K562 (cell line): ENCODE measurements around the gene ZNF792. TPM values are rescaled to one million over a fixed set of nuclear protein-coding genes. Genes with fewer than 3 reads are reported as not detected.

Source experiments
- BHLHE40 ChIP-seq: IDR thresholded peaks from 2 replicates; pipeline ENCODE4 v1.6.1; 2011; ENCODE audit warnings: low read length, improper control_type of control experiment
- CREM ChIP-seq: IDR thresholded peaks from 2 replicates; pipeline ENCODE4 v1.6.1; 2014; ENCODE audit warnings: antibody characterized with exemption, low read depth
- HDAC8 ChIP-seq: fragments of 450-650 bp; IDR thresholded peaks from 2 replicates; pipeline ENCODE4 v1.6.1; 2016; ENCODE audit warnings: mild to moderate bottlenecking, missing genetic modification characterization, moderate library complexity, missing compliant biosample characterization
- YY1 ChIP-seq, 3 experiments: IDR thresholded peaks; 2 replicates each; pipeline ENCODE4 v1.6.1; 2011; ENCODE audit warnings: low read length in 2 of 3, mild to moderate bottlenecking in 2 of 3, moderate library complexity in 2 of 3, borderline replicate concordance in 1 of 3, control low read depth in 1 of 3, low read depth in 1 of 3; ENCODE audit not compliant: insufficient read depth in 3 of 3, insufficient replicate concordance in 2 of 3, control insufficient read depth in 1 of 3, insufficient read length in 1 of 3; ENCODE audit errors: extremely low read depth in 1 of 3
- ZEB2 ChIP-seq: fragments of 450-650 bp; IDR thresholded peaks from 2 replicates; pipeline ENCODE4 v1.6.1; 2016
- ZNF184 ChIP-seq: sonication (generic); formaldehyde crosslinking; IDR thresholded peaks from 2 replicates; pipeline ENCODE4 v1.5.0; 2020; ENCODE audit warnings: missing genetic modification reagents
- ZNF589 ChIP-seq: fragments of 200-800 bp; sonication (Bioruptor generic); IDR thresholded peaks from 2 replicates; pipeline ENCODE4 v1.6.1; 2016; ENCODE audit warnings: low read depth, missing genetic modification characterization, missing compliant biosample characterization
- polyA plus RNA-seq, 8 experiments: library from polyadenylated mRNA; depleted of rRNA in 4 of 8; stranded (reverse) in 5 of 8; unstranded in 3 of 8; fragments of >200 nt; fragmentation: Nextera tagmentation in 2 of 8; fragmentation: Illumina TruSeq in 1 of 8; extraction: Ambion mirVana in 2 of 8; extraction: Trizol in 1 of 8; gene quantifications; 2 replicates each; pipeline versions ENCODE4 v1.2.1 to v1.2.3, GENCODE V29; 2011 to 2014; ENCODE audit warnings: inconsistent platforms in 1 of 8, missing spikeins in 1 of 8
- total RNA-seq, 7 experiments: library from RNA; depleted of rRNA in 6 of 7; stranded (reverse); fragments of >200 nt in 6 of 7; fragmentation: Illumina TruSeq in 2 of 7; extraction: Trizol in 2 of 7; gene quantifications; 2 replicates each; pipeline versions ENCODE4 v1.2.1 to v1.2.3, GENCODE V29; 2011 to 2021; ENCODE audit warnings: low replicate concordance in 1 of 7
- TF ChIP-seq, protein P1 (sequence below): fragments of 200-600 bp; sonication (generic); IDR thresholded peaks from one replicate; pipeline ENCODE4 v1.6.1; 2012; ENCODE audit warnings: mild to moderate bottlenecking, low read depth, low read length, inconsistent platforms
- TF ChIP-seq, protein P2 (sequence below): sonication (generic); IDR thresholded peaks from 2 replicates; pipeline ENCODE4 v1.6.1; 2016
- TF ChIP-seq, protein P3 (sequence below), 2 experiments: IDR thresholded peaks in 1 of 2; conservative IDR thresholded peaks in 1 of 2; 2 replicates each; pipeline ENCODE4 v1.6.1; 2016; ENCODE audit warnings: low read depth in 2 of 2, mild to moderate bottlenecking in 1 of 2, missing compliant biosample characterization in 1 of 2, missing genetic modification characterization in 1 of 2, moderate library complexity in 1 of 2

The ZNF792 gene
- total and polyA plus RNA-seq, 9 of the 15 experiments (the other 6 are each of a cell fraction or from before 2014, with no cell fraction given): 3.3 to 16.5 (median 10.4) TPM

DNA sequence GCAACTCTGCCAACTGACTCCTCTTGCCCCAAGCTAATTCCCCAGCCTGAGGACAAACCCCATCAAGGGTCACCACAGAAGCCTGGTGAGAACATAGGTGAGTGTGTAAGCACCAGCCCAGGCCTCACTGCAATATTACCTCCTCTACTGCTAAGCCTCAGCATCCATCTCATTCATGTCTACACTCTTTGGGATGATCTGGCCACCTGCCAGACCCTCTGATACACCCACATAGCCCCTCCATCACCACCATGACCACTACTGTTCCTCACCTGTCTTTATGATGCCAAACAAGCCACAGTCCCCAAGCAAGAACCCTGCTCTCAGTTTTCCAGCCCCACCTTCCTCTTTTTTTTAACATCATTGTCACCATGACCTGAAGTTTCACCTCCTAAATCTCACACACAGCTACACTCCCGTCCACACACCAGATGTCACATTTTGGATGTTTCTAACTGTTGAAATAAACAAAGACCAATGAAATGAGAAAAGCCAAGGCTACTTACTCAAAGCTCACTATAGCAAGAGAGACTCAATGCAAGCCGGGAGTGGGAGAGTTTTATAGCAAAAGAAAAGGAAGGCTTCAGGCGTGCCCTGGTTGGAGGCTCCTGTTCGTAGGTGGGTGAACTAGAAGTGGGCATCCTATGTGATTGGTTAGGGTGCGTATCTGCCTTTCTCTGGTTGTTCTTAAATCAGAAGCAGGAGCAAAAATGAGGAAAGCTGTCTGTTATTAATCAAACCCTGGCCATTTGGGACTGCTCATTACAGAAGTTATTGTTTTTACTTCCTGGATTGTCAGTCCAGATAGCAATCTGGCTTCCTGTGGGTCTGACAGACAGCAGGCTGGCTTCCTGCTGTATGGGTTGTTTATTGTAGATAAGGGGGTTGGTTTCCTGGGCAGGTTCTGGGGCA, 2.0 kb downstream of the ZNF792 start (continued):
- TF ChIP-seq, protein P1, sequence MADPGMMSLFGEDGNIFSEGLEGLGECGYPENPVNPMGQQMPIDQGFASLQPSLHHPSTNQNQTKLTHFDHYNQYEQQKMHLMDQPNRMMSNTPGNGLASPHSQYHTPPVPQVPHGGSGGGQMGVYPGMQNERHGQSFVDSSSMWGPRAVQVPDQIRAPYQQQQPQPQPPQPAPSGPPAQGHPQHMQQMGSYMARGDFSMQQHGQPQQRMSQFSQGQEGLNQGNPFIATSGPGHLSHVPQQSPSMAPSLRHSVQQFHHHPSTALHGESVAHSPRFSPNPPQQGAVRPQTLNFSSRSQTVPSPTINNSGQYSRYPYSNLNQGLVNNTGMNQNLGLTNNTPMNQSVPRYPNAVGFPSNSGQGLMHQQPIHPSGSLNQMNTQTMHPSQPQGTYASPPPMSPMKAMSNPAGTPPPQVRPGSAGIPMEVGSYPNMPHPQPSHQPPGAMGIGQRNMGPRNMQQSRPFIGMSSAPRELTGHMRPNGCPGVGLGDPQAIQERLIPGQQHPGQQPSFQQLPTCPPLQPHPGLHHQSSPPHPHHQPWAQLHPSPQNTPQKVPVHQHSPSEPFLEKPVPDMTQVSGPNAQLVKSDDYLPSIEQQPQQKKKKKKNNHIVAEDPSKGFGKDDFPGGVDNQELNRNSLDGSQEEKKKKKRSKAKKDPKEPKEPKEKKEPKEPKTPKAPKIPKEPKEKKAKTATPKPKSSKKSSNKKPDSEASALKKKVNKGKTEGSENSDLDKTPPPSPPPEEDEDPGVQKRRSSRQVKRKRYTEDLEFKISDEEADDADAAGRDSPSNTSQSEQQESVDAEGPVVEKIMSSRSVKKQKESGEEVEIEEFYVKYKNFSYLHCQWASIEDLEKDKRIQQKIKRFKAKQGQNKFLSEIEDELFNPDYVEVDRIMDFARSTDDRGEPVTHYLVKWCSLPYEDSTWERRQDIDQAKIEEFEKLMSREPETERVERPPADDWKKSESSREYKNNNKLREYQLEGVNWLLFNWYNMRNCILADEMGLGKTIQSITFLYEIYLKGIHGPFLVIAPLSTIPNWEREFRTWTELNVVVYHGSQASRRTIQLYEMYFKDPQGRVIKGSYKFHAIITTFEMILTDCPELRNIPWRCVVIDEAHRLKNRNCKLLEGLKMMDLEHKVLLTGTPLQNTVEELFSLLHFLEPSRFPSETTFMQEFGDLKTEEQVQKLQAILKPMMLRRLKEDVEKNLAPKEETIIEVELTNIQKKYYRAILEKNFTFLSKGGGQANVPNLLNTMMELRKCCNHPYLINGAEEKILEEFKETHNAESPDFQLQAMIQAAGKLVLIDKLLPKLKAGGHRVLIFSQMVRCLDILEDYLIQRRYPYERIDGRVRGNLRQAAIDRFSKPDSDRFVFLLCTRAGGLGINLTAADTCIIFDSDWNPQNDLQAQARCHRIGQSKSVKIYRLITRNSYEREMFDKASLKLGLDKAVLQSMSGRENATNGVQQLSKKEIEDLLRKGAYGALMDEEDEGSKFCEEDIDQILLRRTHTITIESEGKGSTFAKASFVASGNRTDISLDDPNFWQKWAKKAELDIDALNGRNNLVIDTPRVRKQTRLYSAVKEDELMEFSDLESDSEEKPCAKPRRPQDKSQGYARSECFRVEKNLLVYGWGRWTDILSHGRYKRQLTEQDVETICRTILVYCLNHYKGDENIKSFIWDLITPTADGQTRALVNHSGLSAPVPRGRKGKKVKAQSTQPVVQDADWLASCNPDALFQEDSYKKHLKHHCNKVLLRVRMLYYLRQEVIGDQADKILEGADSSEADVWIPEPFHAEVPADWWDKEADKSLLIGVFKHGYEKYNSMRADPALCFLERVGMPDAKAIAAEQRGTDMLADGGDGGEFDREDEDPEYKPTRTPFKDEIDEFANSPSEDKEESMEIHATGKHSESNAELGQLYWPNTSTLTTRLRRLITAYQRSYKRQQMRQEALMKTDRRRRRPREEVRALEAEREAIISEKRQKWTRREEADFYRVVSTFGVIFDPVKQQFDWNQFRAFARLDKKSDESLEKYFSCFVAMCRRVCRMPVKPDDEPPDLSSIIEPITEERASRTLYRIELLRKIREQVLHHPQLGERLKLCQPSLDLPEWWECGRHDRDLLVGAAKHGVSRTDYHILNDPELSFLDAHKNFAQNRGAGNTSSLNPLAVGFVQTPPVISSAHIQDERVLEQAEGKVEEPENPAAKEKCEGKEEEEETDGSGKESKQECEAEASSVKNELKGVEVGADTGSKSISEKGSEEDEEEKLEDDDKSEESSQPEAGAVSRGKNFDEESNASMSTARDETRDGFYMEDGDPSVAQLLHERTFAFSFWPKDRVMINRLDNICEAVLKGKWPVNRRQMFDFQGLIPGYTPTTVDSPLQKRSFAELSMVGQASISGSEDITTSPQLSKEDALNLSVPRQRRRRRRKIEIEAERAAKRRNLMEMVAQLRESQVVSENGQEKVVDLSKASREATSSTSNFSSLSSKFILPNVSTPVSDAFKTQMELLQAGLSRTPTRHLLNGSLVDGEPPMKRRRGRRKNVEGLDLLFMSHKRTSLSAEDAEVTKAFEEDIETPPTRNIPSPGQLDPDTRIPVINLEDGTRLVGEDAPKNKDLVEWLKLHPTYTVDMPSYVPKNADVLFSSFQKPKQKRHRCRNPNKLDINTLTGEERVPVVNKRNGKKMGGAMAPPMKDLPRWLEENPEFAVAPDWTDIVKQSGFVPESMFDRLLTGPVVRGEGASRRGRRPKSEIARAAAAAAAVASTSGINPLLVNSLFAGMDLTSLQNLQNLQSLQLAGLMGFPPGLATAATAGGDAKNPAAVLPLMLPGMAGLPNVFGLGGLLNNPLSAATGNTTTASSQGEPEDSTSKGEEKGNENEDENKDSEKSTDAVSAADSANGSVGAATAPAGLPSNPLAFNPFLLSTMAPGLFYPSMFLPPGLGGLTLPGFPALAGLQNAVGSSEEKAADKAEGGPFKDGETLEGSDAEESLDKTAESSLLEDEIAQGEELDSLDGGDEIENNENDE: no peak
- TF ChIP-seq, protein P2, sequence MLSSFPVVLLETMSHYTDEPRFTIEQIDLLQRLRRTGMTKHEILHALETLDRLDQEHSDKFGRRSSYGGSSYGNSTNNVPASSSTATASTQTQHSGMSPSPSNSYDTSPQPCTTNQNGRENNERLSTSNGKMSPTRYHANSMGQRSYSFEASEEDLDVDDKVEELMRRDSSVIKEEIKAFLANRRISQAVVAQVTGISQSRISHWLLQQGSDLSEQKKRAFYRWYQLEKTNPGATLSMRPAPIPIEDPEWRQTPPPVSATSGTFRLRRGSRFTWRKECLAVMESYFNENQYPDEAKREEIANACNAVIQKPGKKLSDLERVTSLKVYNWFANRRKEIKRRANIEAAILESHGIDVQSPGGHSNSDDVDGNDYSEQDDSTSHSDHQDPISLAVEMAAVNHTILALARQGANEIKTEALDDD: peak; percentile 55; the same call in 1 of the 2 replicates
- TF ChIP-seq ZNF589 (CRISPR knock-in tag) (0 out of 2 replicates have a peak, but pooled peaks have one; percentile 40), ZNF184 (CRISPR knock-in tag) (no peak), ZEB2 (peak; percentile 56; the same call in 1 of the 2 replicates), CREM (peak; percentile 46), HDAC8 (tag) (no peak), YY1 (IDR thresholded peaks at IDR 0.05; ENCODE audit: borderline replicate concordance in 1 of 3, control insufficient read depth in 1 of 3, extremely low read depth in 1 of 3, insufficient read depth in 3 of 3, insufficient read length in 1 of 3, insufficient replicate concordance in 2 of 3, low read depth in 1 of 3, low read length in 2 of 3) (no peak), BHLHE40 (no peak)
- TF ChIP-seq, protein P3, sequence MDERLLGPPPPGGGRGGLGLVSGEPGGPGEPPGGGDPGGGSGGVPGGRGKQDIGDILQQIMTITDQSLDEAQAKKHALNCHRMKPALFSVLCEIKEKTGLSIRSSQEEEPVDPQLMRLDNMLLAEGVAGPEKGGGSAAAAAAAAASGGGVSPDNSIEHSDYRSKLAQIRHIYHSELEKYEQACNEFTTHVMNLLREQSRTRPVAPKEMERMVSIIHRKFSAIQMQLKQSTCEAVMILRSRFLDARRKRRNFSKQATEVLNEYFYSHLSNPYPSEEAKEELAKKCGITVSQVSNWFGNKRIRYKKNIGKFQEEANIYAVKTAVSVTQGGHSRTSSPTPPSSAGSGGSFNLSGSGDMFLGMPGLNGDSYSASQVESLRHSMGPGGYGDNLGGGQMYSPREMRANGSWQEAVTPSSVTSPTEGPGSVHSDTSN (CRISPR knock-in tag; IDR thresholded peaks at IDR 0.05; ENCODE audit: low read depth): peak; percentile 54
- TF ChIP-seq, protein P3 (tag; conservative IDR thresholded peaks at IDR 0.05; ENCODE audit: low read depth): peak; percentile 77
